WERI-Rb-1 (cell line): Measurements from ENCODE around the gene IGSF10.
"Not testable (repeated sequence)": the region's sequence is repeated elsewhere in the genome, so short reads cannot be mapped to it uniquely, and the experiment has no call there.

Experiments
- DNase-seq: peaks from one replicate; pipeline ENCODE4 v3.0.0-alpha.2; 2020
- H3K27ac ChIP-seq: fragments of 250-450 bp; sonication (Bioruptor Pico); 2 replicates; pipeline ENCODE4 v1.5.1; 2020; ENCODE audit warnings: mild to moderate bottlenecking, moderate library complexity
- H3K27me3 ChIP-seq: fragments of 250-450 bp; sonication (Bioruptor Pico); 2 replicates; pipeline ENCODE4 v1.5.1; 2021; ENCODE audit warnings: mild to moderate bottlenecking, low read depth, moderate library complexity; ENCODE audit not compliant: insufficient read depth, severe bottlenecking
- H3K36me3 ChIP-seq: fragments of 250-450 bp; sonication (Bioruptor Pico); 2 replicates; pipeline ENCODE4 v1.5.1; 2020; ENCODE audit warnings: mild to moderate bottlenecking, moderate library complexity
- H3K4me3 ChIP-seq: 2 replicates; pipeline ENCODE4 v1.5.1; 2011; ENCODE audit warnings: low read depth, mild to moderate bottlenecking, control low read depth, low read length
- H3K9me3 ChIP-seq: fragments of 250-450 bp; sonication (Bioruptor Pico); 2 replicates; pipeline ENCODE4 v1.5.1; 2021; ENCODE audit warnings: mild to moderate bottlenecking, moderate library complexity; ENCODE audit not compliant: severe bottlenecking
- CTCF ChIP-seq: IDR thresholded peaks from 2 replicates; pipeline ENCODE4 v1.5.1; 2011; ENCODE audit warnings: low read depth, mild to moderate bottlenecking, control low read depth, inconsistent platforms, low read length

IGSF10 gene

GRCh38 chr3:151501171-151501922 lies 40.5 kb upstream of the IGSF10 start:
- Histone ChIP-seq H3K9me3 (no peaks in the 10 kb centered on the region), H3K27ac (no peak overlapping the region), H3K27me3 (peaks cover 33% of the 10 kb centered on the region), H3K36me3 (no peaks in the 10 kb centered on the region), H3K4me3 (no peak overlapping the region)
- no peak for TF ChIP-seq CTCF
- DNase-seq: no peak

- Histone ChIP-seq H3K27me3 (peaks cover 24% of the 10 kb centered on the region), H3K4me3 (no peak overlapping the region), H3K9me3 (no peaks in the 10 kb centered on the region), H3K27ac (no peak overlapping the region), H3K36me3 (no peaks in the 10 kb centered on the region)
- no peak for TF ChIP-seq CTCF
- no peak for DNase-seq
Observed at GRCh38 chr3:151499168-151499567, 38.3 kb upstream of the IGSF10 start.

- no peaks in the 10 kb centered on the region for H3K9me3 ChIP-seq
- no peak for TF ChIP-seq CTCF
- DNase-seq: no peak
- no peak overlapping the region for H3K27ac ChIP-seq
- H3K27me3 ChIP-seq: peaks cover 13% of the 10 kb centered on the region
- no peaks in the 10 kb centered on the region for H3K36me3 ChIP-seq
- H3K4me3 ChIP-seq: no peak overlapping the region
Observed at GRCh38 chr3:151491525-151491924, 30.7 kb upstream of the IGSF10 start.

- H3K4me3 ChIP-seq, H3K36me3 ChIP-seq, H3K9me3 ChIP-seq, DNase-seq, H3K27ac ChIP-seq: not testable (repeated sequence)
- H3K27me3 ChIP-seq: peaks cover 17% of the 10 kb centered on the region
Observed at GRCh38 chr3:151487833-151488232, 27.0 kb upstream of the IGSF10 start.

- H3K36me3 ChIP-seq: no peaks in the 10 kb centered on the region
- H3K4me3 ChIP-seq: no peak overlapping the region
- H3K27me3 ChIP-seq: peaks cover 37% of the 10 kb centered on the region
- no peak overlapping the region for H3K27ac ChIP-seq
- H3K9me3 ChIP-seq: peaks cover 6% of the 10 kb centered on the region
- TF ChIP-seq CTCF: no peak
- no peak for DNase-seq
Observed at GRCh38 chr3:151483961-151484520, 23.2 kb upstream of the IGSF10 start.

GRCh38 chr3:151483488-151483887 lies 22.6 kb upstream of the IGSF10 start:
- Histone ChIP-seq H3K27ac (no peak overlapping the region), H3K4me3 (no peak overlapping the region), H3K9me3 (peaks cover 6% of the 10 kb centered on the region), H3K27me3 (peaks cover 37% of the 10 kb centered on the region), H3K36me3 (no peaks in the 10 kb centered on the region)
- no peak for TF ChIP-seq CTCF
- DNase-seq: no peak
